Cardiac septum (tissue), 1 donor: ENCODE results near the gene SGO2. TPM values are rescaled to one million over a fixed set of nuclear protein-coding genes. Genes with fewer than 3 reads are reported as not detected.
"Not testable (repeated sequence)": the region's sequence is repeated elsewhere in the genome, so short reads cannot be mapped to it uniquely, and the experiment has no call there.

Source experiments
- DNase-seq: peaks from one replicate; pipeline ENCODE4 v3.0.0-alpha.2; 2020; ENCODE audit warnings: low spot score
- intact Hi-C: fragments of 100-400 bp; cut with DNase I; formaldehyde crosslinking; loops from one replicate; pipeline ENCODE4 v1.14.0; 2022
- total RNA-seq: library from RNA; stranded (reverse); fragmentation: NEBNext Ultra II Directional; extraction: Animal tissue kit (Norgen Biotek cat#: 25700); gene quantifications from one replicate; pipeline ENCODE4 v1.2.1, GENCODE V29; 2021
- donor health status: DM: no; HTN: no; CAD: no.

Gene SGO2
- total RNA-seq, 1 donor from 2014 or later: 0.94 TPM

DNA sequence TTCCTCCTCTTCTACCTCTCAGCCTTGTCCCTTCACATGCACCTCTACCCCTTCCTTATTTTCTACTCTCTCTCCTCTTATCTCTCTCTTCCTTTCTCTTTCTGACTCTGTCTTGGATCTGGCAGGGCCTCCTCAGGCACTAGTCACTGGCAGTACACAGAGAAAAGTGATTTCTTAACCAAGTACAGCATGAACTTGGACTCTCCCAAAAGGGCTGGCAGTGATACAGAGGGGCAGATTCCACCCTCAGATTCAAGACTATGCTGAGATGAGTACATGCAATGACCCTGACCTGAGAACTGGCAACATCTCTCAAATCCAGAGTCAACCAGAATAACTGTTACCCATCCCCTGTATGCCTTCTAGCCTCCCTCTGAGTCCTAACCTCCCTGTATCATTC lies 64.1 kb downstream of the SGO2 start:
- intact Hi-C loops: no loop called here
- no peak for DNase-seq

GRCh38 chr2:200591308-200591707 lies 65.3 kb downstream of the SGO2 start:
- DNase-seq: no peak
- intact Hi-C loops: no loop called here

DNA sequence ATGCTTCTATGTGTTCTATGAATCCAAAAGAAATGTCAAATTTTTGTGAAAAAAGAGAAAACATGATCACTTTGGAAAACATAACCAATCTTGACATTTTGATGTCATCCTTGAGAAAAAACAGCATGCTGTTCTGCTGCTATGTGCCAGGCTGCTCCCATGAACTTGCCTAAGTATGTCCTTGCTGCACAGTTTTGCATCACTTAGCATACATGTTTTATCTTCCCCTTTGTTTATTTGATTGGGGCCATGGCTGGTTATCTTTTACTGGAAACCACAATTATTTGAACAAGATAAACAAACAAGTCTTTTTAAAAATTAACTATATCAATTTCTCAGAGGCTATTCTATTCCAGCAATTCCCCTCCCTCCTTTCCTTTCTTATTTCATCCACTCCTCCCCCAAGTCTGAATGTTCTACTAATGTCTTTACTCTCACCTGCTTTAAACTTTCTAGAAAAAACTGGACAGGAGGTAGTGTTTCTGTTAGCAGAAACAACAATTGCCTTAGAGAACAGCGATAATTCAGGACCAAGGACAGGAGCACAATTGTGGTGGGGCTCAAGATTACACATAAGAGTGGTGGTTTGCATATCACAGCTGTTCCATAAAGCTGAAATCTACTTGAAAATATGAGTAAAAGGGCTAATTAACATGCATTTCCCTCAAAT lies 66.5 kb downstream of the SGO2 start:
- intact Hi-C loops: no loop called here
- DNase-seq: no peak

DNA sequence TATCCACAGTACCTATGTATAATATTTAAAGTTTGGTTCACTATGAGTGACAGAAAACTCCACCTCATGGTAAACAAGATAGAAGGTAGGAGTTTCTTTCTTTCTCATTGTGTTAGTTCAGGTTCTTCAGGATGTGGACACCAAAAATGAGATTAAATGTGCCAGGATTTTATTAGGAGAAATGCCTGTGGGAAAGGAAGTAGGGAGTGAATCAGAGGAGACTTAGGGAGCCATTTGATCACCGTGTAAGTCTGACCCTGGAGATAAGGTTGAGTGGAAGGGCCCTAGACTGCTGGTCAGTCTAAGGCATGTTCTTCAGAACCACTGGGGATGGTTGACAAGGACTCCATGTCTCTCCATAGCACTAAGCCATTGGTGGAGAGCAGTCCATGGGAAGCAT lies 67.9 kb downstream of the SGO2 start:
- no peak for DNase-seq
- intact Hi-C loops: no loop called here

GRCh38 chr2:200595913-200596312 lies 69.9 kb downstream of the SGO2 start:
- intact Hi-C loops: no loop called here
- DNase-seq: no peak

- intact Hi-C loops: no loop called here
- DNase-seq: no peak
Measured at GRCh38 chr2:200596774-200597570, 71.0 kb downstream of the SGO2 start.

DNA sequence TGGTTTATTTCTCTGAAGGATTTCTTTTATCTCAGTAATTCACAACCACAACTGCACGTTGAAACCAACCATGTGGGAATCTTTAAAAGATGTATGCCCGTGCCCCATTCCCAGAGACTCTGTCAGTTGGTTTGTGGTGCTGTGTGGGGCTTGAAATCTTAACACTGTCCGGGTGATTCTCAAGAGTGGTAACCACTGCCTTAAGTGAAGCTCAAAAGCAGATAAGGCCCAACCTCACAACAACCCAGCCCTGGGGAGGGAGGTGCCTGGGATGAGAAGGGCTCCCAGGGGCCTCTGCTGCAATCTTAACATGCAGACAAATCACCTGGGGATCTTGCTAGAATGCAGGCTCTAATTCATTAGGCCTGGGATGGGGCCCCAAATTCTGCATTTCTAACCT lies 73.2 kb downstream of the SGO2 start:
- DNase-seq: no peak
- intact Hi-C loops: no loop called here

- intact Hi-C loops: no loop called here
- no peak for DNase-seq
Measured at GRCh38 chr2:200600549-200601225, 74.7 kb downstream of the SGO2 start.

GRCh38 chr2:200602584-200602983 lies 76.6 kb downstream of the SGO2 start:
- DNase-seq: no peak
- intact Hi-C loops: no loop called here

- intact Hi-C loops: no loop called here
- DNase-seq: no peak
Measured at GRCh38 chr2:200603972-200604371, 78.0 kb downstream of the SGO2 start.

GRCh38 chr2:200604571-200605255 lies 78.7 kb downstream of the SGO2 start:
- intact Hi-C loops: no loop called here
- no peak for DNase-seq

- no peak for DNase-seq
- intact Hi-C loops: no loop called here
Measured at GRCh38 chr2:200608341-200609027, 82.5 kb downstream of the SGO2 start.

GRCh38 chr2:200609028-200609614 lies 83.1 kb downstream of the SGO2 start:
- intact Hi-C loops: no loop called here
- DNase-seq: no peak

GRCh38 chr2:200610217-200610616 lies 84.2 kb downstream of the SGO2 start:
- DNase-seq, intact Hi-C loops: not testable (repeated sequence)

DNA sequence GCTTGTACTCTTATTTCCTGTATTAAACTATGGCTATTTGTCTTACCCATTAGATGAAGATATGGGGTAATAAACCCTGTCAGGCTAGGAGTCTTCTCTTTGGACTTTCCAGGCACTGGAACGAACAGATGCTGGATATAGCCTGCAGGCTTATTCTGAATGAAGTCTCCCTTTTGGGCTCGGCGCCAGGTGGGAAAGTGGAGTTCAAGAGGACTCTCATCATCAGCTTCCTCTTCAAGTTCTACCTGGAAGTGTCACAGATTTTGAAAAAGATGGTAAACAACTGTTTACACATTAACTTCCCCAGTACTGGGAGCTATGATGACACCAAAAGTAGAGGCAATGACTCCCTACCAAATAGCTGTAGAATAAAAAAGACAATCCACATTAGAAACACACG lies 87.7 kb downstream of the SGO2 start:
- intact Hi-C loops: no loop called here
- DNase-seq: no peak

- no peak for DNase-seq
- intact Hi-C loops: no loop called here
Measured at GRCh38 chr2:200614249-200614648, 88.2 kb downstream of the SGO2 start.

DNA sequence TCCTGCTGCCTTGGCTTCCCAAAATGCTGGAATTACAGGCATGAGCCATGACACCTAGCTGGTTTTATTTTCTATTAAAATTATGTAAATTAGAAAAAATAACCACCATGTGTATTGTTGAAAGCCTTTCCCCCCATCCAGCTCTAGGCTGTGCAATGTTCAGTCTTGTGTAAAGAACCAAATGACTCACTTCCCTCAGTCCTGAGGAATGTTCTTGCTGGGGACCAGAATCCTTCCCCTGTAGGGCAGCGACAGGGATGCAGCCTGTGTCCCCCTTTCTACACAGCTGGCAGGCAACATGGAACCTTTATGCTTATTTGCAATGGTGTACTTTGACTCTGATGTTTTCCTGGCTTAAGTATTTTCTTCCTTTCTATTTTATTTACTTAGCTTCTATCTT lies 89.2 kb downstream of the SGO2 start:
- intact Hi-C loops: no loop called here

GRCh38 chr2:200616193-200616592 lies 90.2 kb downstream of the SGO2 start:
- intact Hi-C loops: no loop called here
- no peak for DNase-seq

More for the DNA sequence above, 89.2 kb downstream of the SGO2 start:
- no peak for DNase-seq

GRCh38 chr2:200616656-200617055 lies 90.6 kb downstream of the SGO2 start:
- no peak for DNase-seq
- intact Hi-C loops: no loop called here
